HUDEP-2 (cell line): Measurements from ENCODE around the gene ITIH5.
"Not testable (repeated sequence)": the region's sequence is repeated elsewhere in the genome, so short reads cannot be mapped to it uniquely, and the experiment has no call there.

ENCODE experiments used
- DNase-seq, 76 experiments: peaks; one replicate each; lab custom pipeline; 2025; ENCODE audit not compliant: unreplicated experiment in 76 of 76; lab: John Stamatoyannopoulos, UW

ITIH5 gene

GRCh38 chr10:7666253-7667023 is at the start of gene ITIH5:
ITIH5 (minus strand) TSS chr10:7666966; CDS start chr10:7666892, 74 bp downstream.
- no peak for DNase-seq

GRCh38 chr10:7715515-7715914 is 48.7 kb upstream of the ITIH5 start:
- no peak for DNase-seq

- DNase-seq: not testable (repeated sequence)
Observed at GRCh38 chr10:7711075-7711474, 44.3 kb upstream of the ITIH5 start.

GRCh38 chr10:7710446-7710845 is 43.7 kb upstream of the ITIH5 start:
- no peak for DNase-seq

DNA sequence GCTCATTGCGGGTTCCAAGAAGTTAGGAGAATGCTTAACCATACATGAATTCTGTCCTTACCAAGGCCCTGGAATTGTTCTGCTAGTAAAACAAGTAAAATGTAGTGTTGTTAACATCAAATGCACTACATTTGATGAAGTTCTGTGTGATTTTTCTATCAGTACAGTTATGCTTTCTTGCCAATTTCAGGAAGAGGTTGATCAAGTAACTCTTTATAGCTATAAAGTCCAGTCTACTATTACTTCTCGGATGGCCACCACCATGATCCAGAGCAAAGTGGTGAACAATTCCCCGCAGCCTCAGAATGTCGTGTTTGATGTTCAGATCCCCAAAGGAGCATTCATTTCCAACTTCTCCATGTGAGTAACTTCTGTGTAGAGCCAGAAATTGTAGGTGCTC is 42.1 kb upstream of the ITIH5 start:
- no peak for DNase-seq

- no peak for DNase-seq
Observed at GRCh38 chr10:7707858-7708622, 41.3 kb upstream of the ITIH5 start.

DNA sequence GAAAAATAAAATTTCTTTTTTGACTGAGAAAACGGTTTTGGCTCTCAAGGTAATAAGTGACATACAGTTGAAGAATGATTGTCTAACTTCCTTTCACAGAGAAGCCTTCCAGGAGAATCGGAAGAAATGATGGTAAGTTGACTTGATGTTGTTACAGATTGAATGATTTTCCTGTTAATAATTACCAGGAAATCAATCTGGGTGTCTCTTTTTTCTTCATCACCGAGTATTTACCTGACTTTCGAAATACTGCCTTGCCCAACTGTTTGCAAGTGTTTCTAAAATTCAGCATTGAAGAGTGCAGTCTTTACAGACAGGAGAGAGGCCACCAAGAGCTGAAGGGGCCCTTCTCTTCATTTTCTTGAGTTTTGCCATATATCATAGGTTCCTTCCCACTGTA is 40.3 kb upstream of the ITIH5 start:
- no peak for DNase-seq

GRCh38 chr10:7706534-7707073 is 39.8 kb upstream of the ITIH5 start:
- DNase-seq: no peak

DNA sequence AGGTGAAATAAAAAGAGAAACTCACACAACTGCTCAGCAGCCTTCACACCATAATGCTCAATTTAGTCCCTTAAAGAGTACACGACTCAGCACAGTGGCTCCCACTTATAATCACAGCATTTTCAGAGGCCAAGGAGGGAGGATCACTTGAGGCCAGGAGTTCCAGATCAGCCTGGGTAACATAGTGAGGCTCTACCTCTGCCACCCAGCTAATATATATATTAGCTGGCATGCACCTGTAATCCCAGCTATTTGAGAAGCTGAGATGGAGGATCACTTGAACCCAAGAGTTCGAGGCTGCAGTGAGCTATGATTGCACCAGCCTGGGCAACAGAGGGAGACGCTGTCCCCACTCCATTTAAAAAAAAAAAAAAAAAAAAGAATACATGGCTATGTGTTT is 38.6 kb upstream of the ITIH5 start:
- DNase-seq: no peak

DNA sequence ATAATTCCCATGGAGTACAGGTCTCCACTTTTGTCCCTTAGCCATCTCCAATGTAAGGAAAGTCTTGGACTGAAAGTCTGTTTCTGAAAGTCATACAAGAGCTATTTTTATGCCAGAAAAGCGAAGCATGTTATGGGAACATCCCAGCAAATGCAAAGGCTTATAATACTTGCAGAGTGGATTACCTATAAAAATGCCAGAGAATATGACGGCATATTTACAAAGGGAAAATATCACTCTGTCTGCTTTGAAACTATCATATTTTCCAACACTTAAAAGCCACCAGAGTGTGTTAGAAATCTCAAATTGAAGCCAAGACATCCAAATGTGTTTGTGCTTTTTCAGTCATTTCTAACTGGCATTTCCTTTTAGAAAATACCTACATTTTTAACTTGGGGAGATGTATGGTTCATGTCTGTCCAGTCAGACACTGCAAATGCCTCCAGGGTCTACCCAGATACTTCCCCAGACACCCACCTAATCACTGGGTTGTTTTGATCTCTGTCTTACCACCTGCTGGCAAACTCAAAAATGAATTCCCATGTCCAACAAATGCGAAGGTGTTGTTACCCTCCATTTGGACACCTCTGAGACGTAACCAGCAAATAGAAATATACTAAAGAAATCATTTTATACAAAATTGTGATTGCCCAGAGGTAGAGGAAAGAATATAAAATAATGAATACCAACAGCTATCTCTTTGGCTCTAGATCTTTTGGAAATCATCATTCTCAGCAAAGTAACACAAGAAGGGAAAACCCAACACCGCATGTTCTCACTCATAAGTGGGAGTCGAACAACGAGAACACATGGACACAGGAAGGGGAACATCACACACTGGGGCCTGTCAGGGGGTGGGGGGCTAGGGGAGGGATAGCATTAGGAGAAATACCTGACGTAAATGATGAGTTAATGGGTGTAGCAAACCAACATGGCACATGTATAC is 37.6 kb upstream of the ITIH5 start:
- no peak for DNase-seq

DNA sequence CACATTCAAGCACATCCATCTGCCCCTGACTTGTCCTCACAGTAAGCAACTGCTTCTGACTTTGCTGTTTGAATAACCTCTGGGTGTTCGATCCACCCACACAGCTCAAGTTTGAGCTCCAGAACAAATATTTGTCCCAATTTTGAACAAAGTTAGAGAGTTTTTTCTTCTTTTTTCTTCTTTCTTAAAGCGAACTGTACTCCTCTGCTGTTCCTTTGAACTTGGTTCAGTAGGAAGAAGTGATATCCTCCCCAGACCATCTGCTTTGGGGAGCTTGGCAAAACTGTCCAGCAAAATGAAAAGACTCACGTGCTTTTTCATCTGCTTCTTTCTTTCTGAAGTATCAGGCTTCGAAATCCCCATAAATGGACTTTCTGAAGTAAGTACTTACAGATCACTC is 36.4 kb upstream of the ITIH5 start, which contains the start of gene ITIH2:
TSS of gene ITIH2 (plus strand) at position 177 of the 400 bp plus-strand sequence. CDS start at position 296, 119 bp downstream.
- DNase-seq: no peak

- no peak for DNase-seq
Observed at GRCh38 chr10:7702288-7702812, 35.6 kb upstream of the ITIH5 start.

DNA sequence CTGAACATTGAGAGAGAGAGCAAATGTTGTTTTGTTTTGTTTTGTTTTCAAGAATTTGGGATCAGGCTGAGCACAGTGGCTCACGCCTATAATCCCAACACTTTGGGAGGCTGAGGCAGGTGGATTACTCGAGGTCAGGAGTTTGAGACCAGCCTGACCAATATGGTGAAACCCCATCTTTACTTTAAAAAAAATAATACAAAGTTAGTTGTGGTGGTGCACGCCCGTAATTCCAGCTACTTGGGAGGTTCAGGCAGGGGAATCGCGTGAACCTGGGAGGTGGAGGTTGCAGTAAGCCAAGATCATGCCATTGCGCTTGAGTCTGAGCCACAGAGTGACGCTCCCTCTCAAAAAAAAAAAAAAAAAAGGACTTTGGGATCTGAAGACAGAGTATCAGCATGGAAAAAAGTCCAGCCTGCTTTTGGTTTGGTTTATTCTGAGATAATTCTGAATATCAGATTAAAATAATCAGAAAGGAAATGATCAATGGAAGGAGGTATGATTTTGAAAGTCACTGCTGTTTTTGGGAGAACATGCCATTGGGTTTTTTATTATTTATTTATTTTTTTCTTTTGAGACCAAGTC is 34.5 kb upstream of the ITIH5 start:
- DNase-seq: no peak

DNA sequence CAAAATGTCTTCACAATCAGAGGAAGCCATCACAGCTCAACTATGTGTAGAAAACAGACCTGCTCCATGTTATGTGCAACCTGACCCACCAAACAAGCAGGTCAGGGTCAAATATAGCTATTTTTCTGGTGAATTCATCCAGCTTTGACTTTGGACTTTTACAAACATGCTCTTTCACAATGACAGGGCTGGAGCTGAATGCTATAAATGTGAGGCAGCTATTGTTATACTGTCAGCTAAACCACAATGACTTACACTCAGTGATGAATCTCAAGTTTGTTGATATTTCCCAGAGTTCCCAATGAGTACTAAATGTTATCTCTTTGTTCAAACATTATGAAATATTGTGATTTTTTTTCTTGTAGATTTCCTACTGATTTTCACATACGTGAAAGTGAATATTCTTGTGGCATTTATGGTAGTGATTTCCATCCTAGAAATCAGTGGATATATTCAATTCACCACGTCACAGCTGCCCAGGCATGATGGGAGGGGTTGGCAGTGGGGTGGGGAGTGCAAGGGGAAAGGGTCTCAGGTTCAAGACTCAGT is 33.9 kb upstream of the ITIH5 start:
- no peak for DNase-seq

GRCh38 chr10:7697426-7697825 is 30.7 kb upstream of the ITIH5 start:
- no peak for DNase-seq

GRCh38 chr10:7696545-7696944 is 29.8 kb upstream of the ITIH5 start:
- no peak for DNase-seq

DNA sequence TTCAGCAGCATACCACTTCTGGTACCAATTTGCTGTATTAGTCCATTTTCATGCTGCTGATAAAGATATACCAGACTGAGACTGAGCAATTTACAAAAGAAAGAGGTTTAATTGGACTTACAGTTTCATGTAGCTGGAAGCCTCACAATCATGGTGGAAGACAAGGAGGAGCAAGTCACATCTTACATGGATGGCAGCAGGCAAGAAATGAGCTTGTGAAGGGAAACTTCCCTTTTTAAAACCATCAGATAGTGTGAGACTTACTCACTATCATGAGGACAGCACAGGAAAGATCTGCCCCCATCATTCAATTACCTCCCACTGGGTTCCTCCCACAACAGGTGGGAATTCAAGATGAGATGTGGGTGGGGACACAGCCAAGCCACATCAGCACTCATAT is 26.4 kb upstream of the ITIH5 start:
- DNase-seq: peak in 2 of 76 experiments; percentile 2 to 13

DNA sequence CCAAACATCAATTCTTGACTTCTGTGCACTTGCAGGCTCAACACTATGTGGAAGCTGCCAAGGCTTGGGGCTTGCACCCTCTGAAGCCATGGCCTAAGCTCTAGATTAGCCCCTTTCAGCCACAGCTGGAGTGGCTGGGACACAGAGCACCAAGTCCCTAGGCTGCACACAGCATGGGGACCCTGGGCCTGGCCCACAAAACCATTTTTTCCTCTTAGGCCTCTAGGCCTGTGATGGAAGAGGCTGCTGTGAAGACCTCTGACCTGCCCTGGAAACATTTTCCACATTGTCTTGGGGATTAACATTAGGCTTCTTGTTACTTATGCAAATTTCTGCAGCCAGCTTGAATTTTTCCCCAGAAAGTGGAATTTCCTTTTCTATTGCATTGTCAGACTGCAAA is 25.6 kb upstream of the ITIH5 start:
- not testable (repeated sequence) for DNase-seq

DNA sequence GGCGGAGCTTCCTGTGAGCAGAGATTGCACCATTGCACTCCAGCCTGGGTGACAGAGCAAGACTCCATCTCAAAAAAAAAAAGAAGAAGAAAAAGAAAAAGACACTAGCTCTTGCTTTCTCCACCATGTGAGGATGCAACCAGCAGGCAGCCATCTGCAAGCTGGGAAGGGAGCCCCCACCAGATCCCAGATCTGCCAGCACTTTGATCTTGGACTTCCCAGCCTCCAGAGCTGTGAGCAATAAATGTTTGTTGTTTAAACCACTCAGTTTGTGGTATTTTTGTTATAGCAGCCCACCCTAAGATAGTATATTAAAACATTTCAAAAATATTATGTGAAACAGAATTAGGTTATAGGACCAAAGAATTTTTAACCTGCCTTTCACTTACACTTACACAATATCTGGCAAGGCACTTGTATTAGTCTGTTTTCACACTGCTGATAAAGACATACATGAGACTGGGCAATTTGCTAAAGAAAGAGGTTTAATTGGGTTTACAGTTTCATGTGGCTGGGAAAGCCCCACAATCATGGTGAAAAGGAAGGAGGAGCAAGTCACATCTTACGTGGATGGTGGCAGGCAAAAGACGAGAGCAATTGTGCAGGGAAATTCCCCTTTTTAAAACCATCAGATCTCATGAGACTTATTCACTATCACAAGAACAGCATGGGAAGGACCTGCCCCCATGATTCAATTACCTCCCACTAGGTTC is 24.3 kb upstream of the ITIH5 start:
- DNase-seq: not testable (repeated sequence)
